ENCODE data around the gene MOB3C. TPM values are rescaled to one million over a fixed set of nuclear protein-coding genes. Genes with fewer than 3 reads are reported as not detected.

MOB3C gene
- total RNA-seq, 2 experiments from 2014 or later: 2.7 to 3.8 TPM

- intact Hi-C loops (cut with micrococcal nuclease; ENCODE audit: unreplicated experiment): no loop called here
- no peak for DNase-seq (ENCODE audit: low spot score)
- no peaks in the 10 kb centered on the region for H3K36me3 ChIP-seq (ENCODE audit: insufficient read depth, low read length)
- H3K9me3 ChIP-seq (ENCODE audit: low read length): no peaks in the 10 kb centered on the region
- ChIA-PET POLR2A (no interaction called here), CTCF (ENCODE audit: unreplicated experiment) (no interaction called here)
- H4K20me1 ChIP-seq (ENCODE audit: insufficient read depth, low read length): no peaks in the 10 kb centered on the region
- no peak overlapping the region for H3K4me3 ChIP-seq (ENCODE audit: low read depth, low read length, poor library complexity, severe bottlenecking)
- H3K9me2 ChIP-seq (ENCODE audit: insufficient read depth, low read length): no peaks in the 10 kb centered on the region
- no peak overlapping the region for H3K4me2 ChIP-seq (ENCODE audit: low read length)
- no peak for TF ChIP-seq EZH2phosphoT487 (IDR thresholded peaks at IDR 0.05; ENCODE audit: borderline replicate concordance, low read depth, low read length)
- TF ChIP-seq CTCF (conservative IDR thresholded peaks at IDR 0.05; ENCODE audit: low read length): no peak
- no peak overlapping the region for H3K27ac ChIP-seq (ENCODE audit: low read depth, low read length, poor library complexity, severe bottlenecking)
- H3K4me1 ChIP-seq (ENCODE audit: insufficient read depth, low read length, poor library complexity, severe bottlenecking): no peaks in the 10 kb centered on the region
- no TSS peak for BruUV-seq (replicated peaks)
- H2AFZ ChIP-seq (ENCODE audit: low read length): no peak overlapping the region
- H3K79me2 ChIP-seq (ENCODE audit: insufficient read depth, low read depth, low read length): no peaks in the 10 kb centered on the region
These were observed 54.1 kb downstream of the MOB3C start for GRCh38 chr1:46562498-46562897.

GRCh38 chr1:46558966-46559365, 57.6 kb downstream of the MOB3C start:
- H3K4me3 ChIP-seq (ENCODE audit: low read depth, low read length, poor library complexity, severe bottlenecking): no peak overlapping the region
- intact Hi-C loops (cut with micrococcal nuclease; ENCODE audit: unreplicated experiment): loop anchor here (10.0 kb wide), 1 partner anchor 166 kb away; no protein-coding TSS in a partner anchor
- POLR2A ChIA-PET: interaction anchor here (0.7 to 1.0 kb wide), 2 partner anchors 20 to 59 kb away, joined by 3 read pairs; no protein-coding TSS in a partner anchor
- CTCF ChIA-PET (ENCODE audit: unreplicated experiment): no interaction called here
- H3K79me2 ChIP-seq (ENCODE audit: insufficient read depth, low read depth, low read length): no peaks in the 10 kb centered on the region
- DNase-seq (ENCODE audit: low spot score): no peak
- no peak overlapping the region for H3K4me2 ChIP-seq (ENCODE audit: low read length)
- no peak overlapping the region for H2AFZ ChIP-seq (ENCODE audit: low read length)
- no peaks in the 10 kb centered on the region for H3K9me2 ChIP-seq (ENCODE audit: insufficient read depth, low read length)
- TF ChIP-seq CTCF (conservative IDR thresholded peaks at IDR 0.05; ENCODE audit: low read length): no peak
- no peak for TF ChIP-seq EZH2phosphoT487 (IDR thresholded peaks at IDR 0.05; ENCODE audit: borderline replicate concordance, low read depth, low read length)
- no peaks in the 10 kb centered on the region for H3K9me3 ChIP-seq (ENCODE audit: low read length)
- H4K20me1 ChIP-seq (ENCODE audit: insufficient read depth, low read length): no peaks in the 10 kb centered on the region
- H3K36me3 ChIP-seq (ENCODE audit: insufficient read depth, low read length): no peaks in the 10 kb centered on the region
- no peaks in the 10 kb centered on the region for H3K4me1 ChIP-seq (ENCODE audit: insufficient read depth, low read length, poor library complexity, severe bottlenecking)
- no peak overlapping the region for H3K27ac ChIP-seq (ENCODE audit: low read depth, low read length, poor library complexity, severe bottlenecking)
- no TSS peak for BruUV-seq (replicated peaks)

GRCh38 chr1:46558141-46558963, 58.3 kb downstream of the MOB3C start:
- TF ChIP-seq EZH2phosphoT487 (IDR thresholded peaks at IDR 0.05; ENCODE audit: borderline replicate concordance, low read depth, low read length) (no peak), CTCF (conservative IDR thresholded peaks at IDR 0.05; ENCODE audit: low read length) (no peak)
- Histone ChIP-seq H3K9me3 (ENCODE audit: low read length) (no peaks in the 10 kb centered on the region), H3K4me1 (ENCODE audit: insufficient read depth, low read length, poor library complexity, severe bottlenecking) (no peaks in the 10 kb centered on the region), H3K27ac (ENCODE audit: low read depth, low read length, poor library complexity, severe bottlenecking) (no peak overlapping the region), H4K20me1 (ENCODE audit: insufficient read depth, low read length) (no peaks in the 10 kb centered on the region), H3K4me3 (ENCODE audit: low read depth, low read length, poor library complexity, severe bottlenecking) (no peak overlapping the region), H3K4me2 (ENCODE audit: low read length) (no peak overlapping the region), H3K9me2 (ENCODE audit: insufficient read depth, low read length) (no peaks in the 10 kb centered on the region), H2AFZ (ENCODE audit: low read length) (no peak overlapping the region), H3K79me2 (ENCODE audit: insufficient read depth, low read depth, low read length) (no peaks in the 10 kb centered on the region), H3K36me3 (ENCODE audit: insufficient read depth, low read length) (no peaks in the 10 kb centered on the region)
- DNase-seq (ENCODE audit: low spot score): no peak
- POLR2A ChIA-PET: interaction anchor here (0.7 to 1.0 kb wide), 2 partner anchors 21 to 60 kb away, joined by 3 read pairs; no protein-coding TSS in a partner anchor
- intact Hi-C loops (cut with micrococcal nuclease; ENCODE audit: unreplicated experiment): loop anchor here (10.0 kb wide), 1 partner anchor 166 kb away; no protein-coding TSS in a partner anchor
- BruUV-seq (replicated peaks): no TSS peak
- CTCF ChIA-PET (ENCODE audit: unreplicated experiment): no interaction called here

All from OCI-LY7 (cell line).